Calu3 (cell line): ENCODE data around the gene RNU6-9. TPM values are rescaled to one million over a fixed set of nuclear protein-coding genes. Genes with fewer than 3 reads are reported as not detected.
"Not testable (repeated sequence)": the region's sequence is repeated elsewhere in the genome, so short reads cannot be mapped to it uniquely, and the experiment has no call there.

ENCODE experiments used
- BruUV-seq: library from RNA; stranded (reverse); fragments of 400-500 nt; replicated peaks from 2 replicates; lab custom pipeline; 2021; lab: Mats Ljungman, UMichigan
- CTCF ChIA-PET: fragments of 300-600 bp; sonication (Branson Sonifier 250); formaldehyde crosslinking; loops from one replicate; lab custom pipeline; 2022; ENCODE audit warnings: antibody characterized with exemption; lab: Charles Lee
- DNase-seq: peaks from one replicate; pipeline ENCODE4 v3.0.0; 2022
- H3K27ac Mint-ChIP-seq: one replicate; pipeline ENCODE4 v1.8.0; 2022; ENCODE audit warnings: mixed read lengths; ENCODE audit not compliant: unreplicated experiment
- H3K27me3 Mint-ChIP-seq: one replicate; pipeline ENCODE4 v1.8.0; 2022; ENCODE audit warnings: mixed read lengths; ENCODE audit not compliant: unreplicated experiment
- H3K36me3 Mint-ChIP-seq: one replicate; pipeline ENCODE4 v1.8.0; 2022; ENCODE audit warnings: mild to moderate bottlenecking, moderate library complexity, mixed read lengths; ENCODE audit not compliant: insufficient read depth, unreplicated experiment
- H3K4me1 Mint-ChIP-seq: one replicate; pipeline ENCODE4 v1.8.0; 2022; ENCODE audit warnings: mild to moderate bottlenecking, low read depth, mixed read lengths; ENCODE audit not compliant: unreplicated experiment
- H3K4me3 Mint-ChIP-seq: one replicate; pipeline ENCODE4 v1.8.0; 2022; ENCODE audit warnings: mild to moderate bottlenecking, low read depth, moderate library complexity, mixed read lengths; ENCODE audit not compliant: unreplicated experiment
- H3K9me3 Mint-ChIP-seq: one replicate; pipeline ENCODE4 v1.8.0; 2022; ENCODE audit warnings: low read depth, mixed read lengths; ENCODE audit not compliant: unreplicated experiment
- intact Hi-C: fragments of 100-400 bp; cut with micrococcal nuclease; formaldehyde crosslinking; loops from one replicate; pipeline ENCODE4 v1.10.0; 2022; ENCODE audit not compliant: unreplicated experiment
- total RNA-seq: library from RNA; stranded (reverse); gene quantifications from 2 replicates; pipeline ENCODE4 v1.2.3, GENCODE V29; 2022
- TF ChIP-seq, protein P1 (sequence below): fragments of 200-600 bp; IDR thresholded peaks from one replicate; pipeline ENCODE4 v1.8.0; 2022; ENCODE audit warnings: antibody characterized with exemption; ENCODE audit not compliant: unreplicated experiment

RNU6-9 gene
- total RNA-seq, 1 experiment from 2014 or later: not detected

DNA sequence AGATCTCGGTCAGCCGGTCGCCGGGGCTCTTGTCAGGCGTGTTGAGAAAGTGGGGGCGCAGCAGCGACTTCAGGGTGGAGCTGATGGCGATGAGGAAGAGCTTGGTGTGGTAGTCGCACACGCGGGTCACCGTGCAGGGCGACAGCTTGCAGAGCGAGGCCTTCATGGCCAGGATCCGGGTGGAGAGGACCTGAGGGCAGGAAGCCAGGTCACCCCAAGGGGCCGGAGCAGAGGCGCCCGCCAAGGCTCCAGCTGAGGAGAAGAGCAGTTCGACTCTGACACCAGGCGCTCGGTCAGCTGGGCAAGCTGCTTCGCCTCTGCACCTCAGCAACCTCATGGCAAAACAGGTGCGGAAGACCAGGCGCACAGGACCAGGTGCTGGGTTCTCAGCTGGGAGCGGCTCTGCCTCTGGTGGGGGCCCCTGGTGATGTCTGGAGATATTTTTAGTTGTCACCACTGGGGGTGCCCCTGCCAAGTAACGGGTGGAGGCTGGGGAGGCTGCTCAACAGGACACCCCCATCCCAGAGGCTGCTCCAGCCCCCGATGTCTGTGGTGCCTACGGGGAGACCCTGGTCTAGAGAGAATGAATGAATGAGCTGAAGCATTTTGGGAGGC, 17.9 kb upstream of the RNU6-9 start:
- CTCF ChIA-PET: no interaction called here
- intact Hi-C loops: no loop called here
- BruUV-seq: no TSS peak

DNA sequence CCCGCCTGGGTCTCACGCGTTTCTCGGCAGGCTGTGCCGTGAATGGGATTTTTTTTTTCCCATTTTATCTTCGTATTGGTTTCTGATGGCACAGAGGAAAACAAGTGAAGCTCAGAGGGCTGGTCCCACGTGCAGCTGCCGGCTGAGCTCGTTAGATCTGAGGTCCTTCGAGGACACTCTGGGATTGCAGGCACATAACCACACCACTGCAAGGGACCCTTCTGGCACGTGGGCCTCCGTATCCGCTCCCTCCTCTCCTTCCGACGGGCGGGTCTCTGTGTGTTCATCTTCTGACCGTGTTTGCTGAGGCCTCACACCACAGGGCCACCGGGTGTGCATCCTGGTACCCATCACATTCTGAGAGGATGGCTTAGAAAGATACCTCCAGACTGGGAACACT, 17.2 kb upstream of the RNU6-9 start:
- Mint-ChIP-seq H3K36me3 (peaks cover 19% of the 10 kb centered on the region), H3K4me3 (no peak overlapping the region), H3K4me1 (no peaks in the 10 kb centered on the region), H3K27ac (no peak overlapping the region), H3K9me3 (no peaks in the 10 kb centered on the region), H3K27me3 (no peaks in the 10 kb centered on the region)
- CTCF ChIA-PET: no interaction called here
- no TSS peak for BruUV-seq
- intact Hi-C loops: no loop called here
- DNase-seq: no peak
- TF ChIP-seq, protein P1, sequence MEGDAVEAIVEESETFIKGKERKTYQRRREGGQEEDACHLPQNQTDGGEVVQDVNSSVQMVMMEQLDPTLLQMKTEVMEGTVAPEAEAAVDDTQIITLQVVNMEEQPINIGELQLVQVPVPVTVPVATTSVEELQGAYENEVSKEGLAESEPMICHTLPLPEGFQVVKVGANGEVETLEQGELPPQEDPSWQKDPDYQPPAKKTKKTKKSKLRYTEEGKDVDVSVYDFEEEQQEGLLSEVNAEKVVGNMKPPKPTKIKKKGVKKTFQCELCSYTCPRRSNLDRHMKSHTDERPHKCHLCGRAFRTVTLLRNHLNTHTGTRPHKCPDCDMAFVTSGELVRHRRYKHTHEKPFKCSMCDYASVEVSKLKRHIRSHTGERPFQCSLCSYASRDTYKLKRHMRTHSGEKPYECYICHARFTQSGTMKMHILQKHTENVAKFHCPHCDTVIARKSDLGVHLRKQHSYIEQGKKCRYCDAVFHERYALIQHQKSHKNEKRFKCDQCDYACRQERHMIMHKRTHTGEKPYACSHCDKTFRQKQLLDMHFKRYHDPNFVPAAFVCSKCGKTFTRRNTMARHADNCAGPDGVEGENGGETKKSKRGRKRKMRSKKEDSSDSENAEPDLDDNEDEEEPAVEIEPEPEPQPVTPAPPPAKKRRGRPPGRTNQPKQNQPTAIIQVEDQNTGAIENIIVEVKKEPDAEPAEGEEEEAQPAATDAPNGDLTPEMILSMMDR: no peak

More for the DNA sequence above, 17.9 kb upstream of the RNU6-9 start:
- Mint-ChIP-seq H3K9me3 (no peaks in the 10 kb centered on the region), H3K4me3 (no peak overlapping the region), H3K36me3 (peaks cover 25% of the 10 kb centered on the region), H3K4me1 (no peaks in the 10 kb centered on the region), H3K27me3 (no peaks in the 10 kb centered on the region), H3K27ac (no peak overlapping the region)
- TF ChIP-seq, protein P1: no peak
- no peak for DNase-seq

DNA sequence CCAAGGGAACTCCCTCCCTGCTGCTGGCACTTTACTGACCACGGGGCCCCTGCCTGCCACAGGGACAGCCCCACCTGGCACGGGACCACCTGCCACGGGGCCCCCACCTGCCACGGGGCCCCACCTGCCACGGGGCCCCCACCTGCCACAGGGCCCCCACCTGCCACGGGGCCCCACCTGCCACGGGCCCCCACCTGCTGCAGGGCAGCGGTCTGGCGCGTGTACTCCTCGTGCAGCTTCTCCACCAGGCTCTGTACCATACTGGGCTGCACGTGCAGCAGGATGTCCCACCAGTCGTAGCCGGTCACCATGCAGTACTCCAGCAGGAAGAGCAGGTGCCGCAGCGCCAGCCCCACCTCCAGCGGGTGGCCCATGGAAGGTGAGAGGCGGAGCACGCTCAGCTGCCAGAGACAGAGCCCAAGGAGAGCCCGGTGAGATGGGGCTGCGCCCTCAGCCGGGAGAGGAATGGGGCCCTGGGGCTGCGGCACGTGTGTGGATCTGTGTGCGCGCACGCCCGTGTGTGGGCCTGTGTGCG, 16.4 kb upstream of the RNU6-9 start:
- Mint-ChIP-seq H3K4me3 (no peak overlapping the region), H3K4me1 (no peaks in the 10 kb centered on the region), H3K9me3 (no peaks in the 10 kb centered on the region), H3K27ac (no peak overlapping the region), H3K27me3 (no peaks in the 10 kb centered on the region), H3K36me3 (peaks cover 19% of the 10 kb centered on the region)
- TF ChIP-seq, protein P1: no peak
- CTCF ChIA-PET: no interaction called here
- no TSS peak for BruUV-seq
- no peak for DNase-seq
- intact Hi-C loops: no loop called here

DNA sequence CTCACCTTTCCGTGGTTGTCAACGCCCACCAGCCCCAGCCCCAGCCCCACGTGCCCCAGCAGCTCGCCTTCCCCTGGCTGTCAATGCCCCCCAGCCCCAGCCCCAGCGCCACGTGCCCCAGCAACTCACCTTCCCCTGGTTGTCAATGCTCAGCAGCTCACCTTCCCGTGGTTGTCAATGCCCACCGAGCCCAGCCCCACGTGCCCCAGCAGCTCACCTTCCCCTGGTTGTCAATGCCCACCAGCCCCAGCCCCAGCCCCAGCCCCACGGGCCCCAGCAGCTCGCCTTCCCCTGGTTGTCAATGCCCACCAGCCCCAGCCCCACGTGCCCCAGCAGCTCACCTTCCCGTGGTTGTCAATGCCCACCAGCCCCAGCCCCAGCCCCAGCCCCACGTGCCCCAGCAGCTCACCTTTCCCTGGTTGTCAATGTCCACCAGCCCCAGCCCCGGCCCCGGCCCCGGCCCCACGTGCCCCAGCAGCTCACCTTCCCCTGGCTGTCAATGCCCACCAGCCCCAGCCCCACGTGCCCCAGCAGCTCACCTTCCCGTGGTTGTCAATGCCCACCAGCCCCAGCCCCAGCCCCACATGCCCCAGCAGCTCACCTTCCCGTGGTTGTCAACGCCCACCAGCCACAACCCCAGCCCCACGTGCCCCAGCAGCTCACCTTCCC, 15.2 kb upstream of the RNU6-9 start:
- intact Hi-C loops, CTCF ChIA-PET, H3K9me3 Mint-ChIP-seq, BruUV-seq, DNase-seq, H3K4me1 Mint-ChIP-seq, H3K27ac Mint-ChIP-seq, H3K27me3 Mint-ChIP-seq, H3K4me3 Mint-ChIP-seq: not testable (repeated sequence)
- H3K36me3 Mint-ChIP-seq: peaks cover 11% of the 10 kb centered on the region

DNA sequence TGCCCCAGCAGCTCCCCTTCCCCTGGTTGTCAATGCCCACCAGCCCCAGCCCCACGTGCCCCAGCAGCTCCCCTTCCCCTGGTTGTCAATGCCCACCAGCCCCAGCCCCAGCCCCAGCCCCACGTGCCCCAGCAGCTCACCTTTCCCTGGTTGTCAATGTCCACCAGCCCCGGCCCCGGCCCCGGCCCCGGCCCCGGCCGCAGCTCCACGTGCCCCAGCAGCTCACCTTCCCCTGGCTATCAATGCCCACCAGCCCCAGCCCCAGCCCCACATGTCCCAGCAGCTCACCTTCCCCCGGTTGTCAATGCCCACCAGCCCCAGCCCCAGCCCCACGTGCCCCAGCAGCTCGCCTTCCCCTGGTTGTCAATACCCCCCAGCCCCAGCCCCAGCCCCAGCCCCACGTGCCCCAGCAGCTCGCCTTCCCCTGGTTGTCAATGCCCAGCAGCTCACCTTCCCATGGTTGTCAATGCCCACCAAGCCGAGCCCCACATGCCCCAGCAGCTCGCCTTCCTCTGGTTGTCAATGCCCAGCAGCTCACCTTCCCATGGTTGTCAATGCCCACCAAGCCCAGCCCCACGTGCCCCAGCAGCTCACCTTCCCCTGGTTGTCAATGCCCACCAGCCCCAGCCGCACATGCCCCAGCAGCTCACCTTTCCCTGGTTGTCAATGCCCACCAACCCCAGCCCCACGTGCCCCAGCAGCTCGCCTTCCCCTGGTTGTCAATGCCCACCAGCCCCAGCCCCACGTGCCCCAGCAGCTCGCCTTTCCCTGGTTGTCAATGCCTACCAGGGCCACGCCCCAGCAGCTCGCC, 14.3 kb upstream of the RNU6-9 start:
- H3K4me1 Mint-ChIP-seq, H3K4me3 Mint-ChIP-seq, H3K27ac Mint-ChIP-seq, DNase-seq, H3K9me3 Mint-ChIP-seq, intact Hi-C loops, BruUV-seq, H3K27me3 Mint-ChIP-seq: not testable (repeated sequence)
- CTCF ChIA-PET: interaction anchor here (0.6 to 0.7 kb wide), 2 partner anchors 9 to 372 kb away, joined by 4 to 5 read pairs; no protein-coding TSS in a partner anchor
- H3K36me3 Mint-ChIP-seq: peaks cover 20% of the 10 kb centered on the region
